ENCODE data around the gene SLBP.
A peak's percentile ranks its signal among the peaks of the same experiment; 100 is the strongest.

SLBP gene

GRCh38 chr4:1748465-1748995 is 36.4 kb upstream of the SLBP start:
- DNase-seq: peak; percentile 27

GRCh38 chr4:1747603-1747967 is 35.5 kb upstream of the SLBP start:
- no peak for DNase-seq

GRCh38 chr4:1746919-1747602 is 34.9 kb upstream of the SLBP start:
- DNase-seq: no peak

- DNase-seq: peak; percentile 34
These were observed 34.2 kb upstream of the SLBP start for GRCh38 chr4:1746265-1746691.

- DNase-seq: no peak
These were observed 33.6 kb upstream of the SLBP start for GRCh38 chr4:1745697-1746096.

GRCh38 chr4:1745165-1745564 is 33.0 kb upstream of the SLBP start:
- no peak for DNase-seq

GRCh38 chr4:1744552-1744951 is 32.4 kb upstream of the SLBP start:
- no peak for DNase-seq

- DNase-seq: no peak
These were observed 31.9 kb upstream of the SLBP start for GRCh38 chr4:1743975-1744374.

- no peak for DNase-seq
These were observed 31.4 kb upstream of the SLBP start for GRCh38 chr4:1743551-1743950.

GRCh38 chr4:1741208-1741607 is 29.1 kb upstream of the SLBP start:
- no peak for DNase-seq

- no peak for DNase-seq
These were observed 28.0 kb upstream of the SLBP start for GRCh38 chr4:1740021-1740545.

- DNase-seq: no peak
These were observed 27.2 kb upstream of the SLBP start for GRCh38 chr4:1739358-1739757.

- no peak for DNase-seq
These were observed 26.3 kb upstream of the SLBP start for GRCh38 chr4:1738410-1738809.

GRCh38 chr4:1737666-1738065 is 25.5 kb upstream of the SLBP start:
- DNase-seq: no peak

GRCh38 chr4:1736812-1737211 is 24.7 kb upstream of the SLBP start:
- DNase-seq: no peak

- DNase-seq: no peak
These were observed 23.1 kb upstream of the SLBP start for GRCh38 chr4:1735215-1735614.

GRCh38 chr4:1732911-1733310 is 20.8 kb upstream of the SLBP start:
- DNase-seq: no peak

- no peak for DNase-seq
These were observed 19.1 kb upstream of the SLBP start for GRCh38 chr4:1731180-1731579.

GRCh38 chr4:1730532-1731135 is 18.5 kb upstream of the SLBP start:
- DNase-seq: no peak

- no peak for DNase-seq
These were observed 16.2 kb upstream of the SLBP start for GRCh38 chr4:1728061-1728980.

GRCh38 chr4:1727117-1728031 is 15.3 kb upstream of the SLBP start:
- peak; percentile 88 for DNase-seq
